Ishikawa (cell line): ENCODE results near the gene PIK3IP1.
A peak's percentile ranks its signal among the peaks of the same experiment; 100 is the strongest.

ENCODE experiments used
- CEBPB ChIP-seq: IDR thresholded peaks from 2 replicates; pipeline ENCODE4 v1.6.1; 2012
- EGR1 ChIP-seq: IDR thresholded peaks from 2 replicates; pipeline ENCODE4 v1.6.1; 2012
- EP300 ChIP-seq: IDR thresholded peaks from 2 replicates; pipeline ENCODE4 v1.6.1; 2012; ENCODE audit warnings: borderline replicate concordance
- NFIC ChIP-seq: IDR thresholded peaks from 2 replicates; pipeline ENCODE4 v1.6.1; 2012
- RAD21 ChIP-seq: IDR thresholded peaks from 2 replicates; pipeline ENCODE4 v1.6.1; 2012; ENCODE audit warnings: low read depth
- TAF1 ChIP-seq: IDR thresholded peaks from 2 replicates; pipeline ENCODE4 v1.6.1; 2012; ENCODE audit warnings: low read depth, mild to moderate bottlenecking
- TEAD4 ChIP-seq: IDR thresholded peaks from 2 replicates; pipeline ENCODE4 v1.6.1; 2012
- TF ChIP-seq, protein P1 (sequence below): IDR thresholded peaks from 2 replicates; pipeline ENCODE4 v1.6.1; 2012
- TF ChIP-seq, protein P2 (sequence below): IDR thresholded peaks from 2 replicates; pipeline ENCODE4 v1.6.1; 2012; ENCODE audit warnings: low read depth, mild to moderate bottlenecking

DNA sequence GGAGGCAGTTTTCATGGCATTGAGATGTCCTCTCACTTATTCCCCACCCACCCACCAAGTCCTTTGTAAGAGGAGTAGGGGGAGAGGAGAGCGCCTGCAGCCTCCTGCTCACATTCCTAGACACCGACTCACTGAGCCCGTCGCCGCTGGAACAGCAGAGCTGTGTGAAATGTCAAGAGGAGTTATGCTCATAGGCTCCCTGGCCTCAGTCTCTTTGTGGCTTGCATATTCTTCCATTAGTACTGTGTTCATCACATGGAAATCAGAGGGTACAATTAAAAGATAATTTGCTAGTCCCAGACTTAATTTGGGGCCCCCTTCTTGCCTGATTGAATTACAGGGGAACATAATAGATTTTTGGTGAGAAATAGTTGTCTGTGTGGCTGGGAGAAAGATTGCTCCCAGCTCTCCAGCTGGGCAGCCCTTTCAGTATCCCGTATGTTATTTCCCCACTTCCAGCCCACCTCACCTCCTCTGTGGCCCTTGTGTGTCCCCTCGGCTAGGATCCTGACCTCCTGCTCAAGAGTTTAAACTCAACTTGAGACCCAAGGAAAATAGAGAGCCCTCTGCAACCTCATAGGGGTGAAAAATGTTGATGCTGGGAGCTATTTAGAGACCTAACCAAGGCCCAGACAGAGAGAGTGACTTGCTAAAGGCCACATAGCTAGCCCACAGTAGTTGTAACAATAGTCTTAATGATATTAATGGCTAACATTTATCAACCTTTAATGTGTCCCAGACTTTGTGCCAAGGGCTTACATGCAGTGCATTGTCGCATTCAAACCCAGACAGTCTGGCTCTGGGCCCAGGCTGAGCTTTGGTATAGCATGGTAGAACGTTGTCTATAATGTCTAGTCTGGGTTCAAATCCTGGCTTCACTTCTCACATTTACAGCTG, 48.0 kb downstream of the PIK3IP1 start:
- TF ChIP-seq EP300, result peak; percentile 80; the same call in 1 of the 2 replicates
- TF ChIP-seq, protein P1, sequence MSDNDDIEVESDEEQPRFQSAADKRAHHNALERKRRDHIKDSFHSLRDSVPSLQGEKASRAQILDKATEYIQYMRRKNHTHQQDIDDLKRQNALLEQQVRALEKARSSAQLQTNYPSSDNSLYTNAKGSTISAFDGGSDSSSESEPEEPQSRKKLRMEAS, result peak; percentile 29; the same call in 1 of the 2 replicates
- no peak for TF ChIP-seq CEBPB
- no peak for TF ChIP-seq RAD21
- no peak for TF ChIP-seq EGR1
- TF ChIP-seq TEAD4, result peak; percentile 81
- peak; percentile 70 for TF ChIP-seq NFIC
- TF ChIP-seq, protein P2, sequence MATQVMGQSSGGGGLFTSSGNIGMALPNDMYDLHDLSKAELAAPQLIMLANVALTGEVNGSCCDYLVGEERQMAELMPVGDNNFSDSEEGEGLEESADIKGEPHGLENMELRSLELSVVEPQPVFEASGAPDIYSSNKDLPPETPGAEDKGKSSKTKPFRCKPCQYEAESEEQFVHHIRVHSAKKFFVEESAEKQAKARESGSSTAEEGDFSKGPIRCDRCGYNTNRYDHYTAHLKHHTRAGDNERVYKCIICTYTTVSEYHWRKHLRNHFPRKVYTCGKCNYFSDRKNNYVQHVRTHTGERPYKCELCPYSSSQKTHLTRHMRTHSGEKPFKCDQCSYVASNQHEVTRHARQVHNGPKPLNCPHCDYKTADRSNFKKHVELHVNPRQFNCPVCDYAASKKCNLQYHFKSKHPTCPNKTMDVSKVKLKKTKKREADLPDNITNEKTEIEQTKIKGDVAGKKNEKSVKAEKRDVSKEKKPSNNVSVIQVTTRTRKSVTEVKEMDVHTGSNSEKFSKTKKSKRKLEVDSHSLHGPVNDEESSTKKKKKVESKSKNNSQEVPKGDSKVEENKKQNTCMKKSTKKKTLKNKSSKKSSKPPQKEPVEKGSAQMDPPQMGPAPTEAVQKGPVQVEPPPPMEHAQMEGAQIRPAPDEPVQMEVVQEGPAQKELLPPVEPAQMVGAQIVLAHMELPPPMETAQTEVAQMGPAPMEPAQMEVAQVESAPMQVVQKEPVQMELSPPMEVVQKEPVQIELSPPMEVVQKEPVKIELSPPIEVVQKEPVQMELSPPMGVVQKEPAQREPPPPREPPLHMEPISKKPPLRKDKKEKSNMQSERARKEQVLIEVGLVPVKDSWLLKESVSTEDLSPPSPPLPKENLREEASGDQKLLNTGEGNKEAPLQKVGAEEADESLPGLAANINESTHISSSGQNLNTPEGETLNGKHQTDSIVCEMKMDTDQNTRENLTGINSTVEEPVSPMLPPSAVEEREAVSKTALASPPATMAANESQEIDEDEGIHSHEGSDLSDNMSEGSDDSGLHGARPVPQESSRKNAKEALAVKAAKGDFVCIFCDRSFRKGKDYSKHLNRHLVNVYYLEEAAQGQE, result no peak
- no peak for TF ChIP-seq TAF1
